PC-3 (cell line): Measurements from ENCODE around the gene TRIP6.

Experiments
- CTCF ChIP-seq: fragments of 300-600 bp; sonication (generic); conservative IDR thresholded peaks from 2 replicates; pipeline ENCODE4 v1.5.1; 2017; ENCODE audit warnings: antibody characterized with exemption, low read depth, mild to moderate bottlenecking, low read length
- EZH2phosphoT487 ChIP-seq: fragments of 300-600 bp; sonication (generic); IDR thresholded peaks from 2 replicates; pipeline ENCODE4 v1.6.1; 2018; ENCODE audit warnings: mild to moderate bottlenecking, antibody characterized with exemption, low read length, borderline replicate concordance

DNA sequence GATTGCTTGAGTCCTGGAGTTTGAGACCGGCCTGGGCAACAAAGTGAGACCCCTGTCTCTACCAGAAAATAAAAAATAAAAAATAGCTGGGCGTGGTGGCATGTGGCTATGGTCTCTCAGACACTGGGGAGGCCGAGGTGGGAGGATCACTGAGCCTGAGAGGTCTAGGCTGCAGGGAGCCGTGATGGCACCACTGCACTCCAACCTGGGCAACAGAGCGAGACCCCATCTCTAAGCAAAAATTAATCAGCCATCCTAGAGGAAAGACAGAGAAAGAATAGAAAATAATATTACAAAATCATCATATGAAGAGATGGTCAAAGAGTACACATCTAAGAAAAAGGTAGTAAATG lies 34.9 kb upstream of the TRIP6 start:
- TF ChIP-seq CTCF: no peak
- no peak for TF ChIP-seq EZH2phosphoT487
